ENCODE measurements around the gene GSX1.
"Not testable (repeated sequence)": the region's sequence is repeated elsewhere in the genome, so short reads cannot be mapped to it uniquely, and the experiment has no call there.

DNA sequence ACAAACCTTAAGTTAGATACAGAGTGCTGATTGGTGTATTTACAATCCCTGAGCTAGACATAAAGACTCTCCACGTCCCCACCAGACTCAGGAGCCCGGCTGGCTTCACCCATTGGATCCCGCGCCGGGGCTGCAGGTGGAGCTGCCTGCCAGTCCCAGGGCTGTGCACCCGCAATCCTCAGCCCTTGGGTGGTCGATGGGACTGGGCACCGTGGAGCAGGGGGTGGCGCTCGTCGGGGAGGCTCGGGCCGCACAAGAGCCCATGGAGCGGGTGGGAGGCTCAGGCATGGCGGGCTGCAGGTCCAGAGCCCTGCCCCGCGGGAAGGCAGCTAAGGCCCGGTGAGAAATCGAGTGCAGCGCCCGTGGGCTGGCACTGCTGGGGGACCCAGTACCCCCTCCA lies 44.1 kb upstream of the GSX1 start:
- TF ChIP-seq TAF1 (IDR thresholded peaks at IDR 0.05; ENCODE audit: borderline replicate concordance, low read depth, low read length); POLR2AphosphoS5 (IDR thresholded peaks at IDR 0.05; ENCODE audit: low read depth, low read length); FOXJ3 (CRISPR knock-in tag; IDR thresholded peaks at IDR 0.05); MXI1 (IDR thresholded peaks at IDR 0.05; ENCODE audit: low read depth, low read length); SIN3A (IDR thresholded peaks at IDR 0.05; ENCODE audit: borderline replicate concordance, low read depth, low read length): not testable (repeated sequence)
- TF ChIP-seq, protein P1, sequence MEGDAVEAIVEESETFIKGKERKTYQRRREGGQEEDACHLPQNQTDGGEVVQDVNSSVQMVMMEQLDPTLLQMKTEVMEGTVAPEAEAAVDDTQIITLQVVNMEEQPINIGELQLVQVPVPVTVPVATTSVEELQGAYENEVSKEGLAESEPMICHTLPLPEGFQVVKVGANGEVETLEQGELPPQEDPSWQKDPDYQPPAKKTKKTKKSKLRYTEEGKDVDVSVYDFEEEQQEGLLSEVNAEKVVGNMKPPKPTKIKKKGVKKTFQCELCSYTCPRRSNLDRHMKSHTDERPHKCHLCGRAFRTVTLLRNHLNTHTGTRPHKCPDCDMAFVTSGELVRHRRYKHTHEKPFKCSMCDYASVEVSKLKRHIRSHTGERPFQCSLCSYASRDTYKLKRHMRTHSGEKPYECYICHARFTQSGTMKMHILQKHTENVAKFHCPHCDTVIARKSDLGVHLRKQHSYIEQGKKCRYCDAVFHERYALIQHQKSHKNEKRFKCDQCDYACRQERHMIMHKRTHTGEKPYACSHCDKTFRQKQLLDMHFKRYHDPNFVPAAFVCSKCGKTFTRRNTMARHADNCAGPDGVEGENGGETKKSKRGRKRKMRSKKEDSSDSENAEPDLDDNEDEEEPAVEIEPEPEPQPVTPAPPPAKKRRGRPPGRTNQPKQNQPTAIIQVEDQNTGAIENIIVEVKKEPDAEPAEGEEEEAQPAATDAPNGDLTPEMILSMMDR (IDR thresholded peaks at IDR 0.05), result not testable (repeated sequence)
- TF ChIP-seq, protein P2, sequence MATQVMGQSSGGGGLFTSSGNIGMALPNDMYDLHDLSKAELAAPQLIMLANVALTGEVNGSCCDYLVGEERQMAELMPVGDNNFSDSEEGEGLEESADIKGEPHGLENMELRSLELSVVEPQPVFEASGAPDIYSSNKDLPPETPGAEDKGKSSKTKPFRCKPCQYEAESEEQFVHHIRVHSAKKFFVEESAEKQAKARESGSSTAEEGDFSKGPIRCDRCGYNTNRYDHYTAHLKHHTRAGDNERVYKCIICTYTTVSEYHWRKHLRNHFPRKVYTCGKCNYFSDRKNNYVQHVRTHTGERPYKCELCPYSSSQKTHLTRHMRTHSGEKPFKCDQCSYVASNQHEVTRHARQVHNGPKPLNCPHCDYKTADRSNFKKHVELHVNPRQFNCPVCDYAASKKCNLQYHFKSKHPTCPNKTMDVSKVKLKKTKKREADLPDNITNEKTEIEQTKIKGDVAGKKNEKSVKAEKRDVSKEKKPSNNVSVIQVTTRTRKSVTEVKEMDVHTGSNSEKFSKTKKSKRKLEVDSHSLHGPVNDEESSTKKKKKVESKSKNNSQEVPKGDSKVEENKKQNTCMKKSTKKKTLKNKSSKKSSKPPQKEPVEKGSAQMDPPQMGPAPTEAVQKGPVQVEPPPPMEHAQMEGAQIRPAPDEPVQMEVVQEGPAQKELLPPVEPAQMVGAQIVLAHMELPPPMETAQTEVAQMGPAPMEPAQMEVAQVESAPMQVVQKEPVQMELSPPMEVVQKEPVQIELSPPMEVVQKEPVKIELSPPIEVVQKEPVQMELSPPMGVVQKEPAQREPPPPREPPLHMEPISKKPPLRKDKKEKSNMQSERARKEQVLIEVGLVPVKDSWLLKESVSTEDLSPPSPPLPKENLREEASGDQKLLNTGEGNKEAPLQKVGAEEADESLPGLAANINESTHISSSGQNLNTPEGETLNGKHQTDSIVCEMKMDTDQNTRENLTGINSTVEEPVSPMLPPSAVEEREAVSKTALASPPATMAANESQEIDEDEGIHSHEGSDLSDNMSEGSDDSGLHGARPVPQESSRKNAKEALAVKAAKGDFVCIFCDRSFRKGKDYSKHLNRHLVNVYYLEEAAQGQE (IDR thresholded peaks at IDR 0.05; ENCODE audit: low read depth, low read length), result not testable (repeated sequence)
- TF ChIP-seq, protein P3, sequence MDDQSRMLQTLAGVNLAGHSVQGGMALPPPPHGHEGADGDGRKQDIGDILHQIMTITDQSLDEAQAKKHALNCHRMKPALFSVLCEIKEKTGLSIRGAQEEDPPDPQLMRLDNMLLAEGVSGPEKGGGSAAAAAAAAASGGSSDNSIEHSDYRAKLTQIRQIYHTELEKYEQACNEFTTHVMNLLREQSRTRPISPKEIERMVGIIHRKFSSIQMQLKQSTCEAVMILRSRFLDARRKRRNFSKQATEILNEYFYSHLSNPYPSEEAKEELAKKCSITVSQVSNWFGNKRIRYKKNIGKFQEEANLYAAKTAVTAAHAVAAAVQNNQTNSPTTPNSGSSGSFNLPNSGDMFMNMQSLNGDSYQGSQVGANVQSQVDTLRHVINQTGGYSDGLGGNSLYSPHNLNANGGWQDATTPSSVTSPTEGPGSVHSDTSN (IDR thresholded peaks at IDR 0.05), result not testable (repeated sequence)
